Epithelial cell of esophagus (primary cell): ENCODE measurements around the gene NSMF.

ENCODE experiments used
- DNase-seq: peaks from one replicate; pipeline ENCODE4 v3.0.0; 2010; ENCODE audit warnings: low read depth
- H3K4me3 ChIP-seq: 2 replicates; pipeline ENCODE4 v1.5.1; 2011; ENCODE audit warnings: mild to moderate bottlenecking, low read length, control low read depth
- TF ChIP-seq, protein P1 (sequence below): IDR thresholded peaks from 2 replicates; pipeline ENCODE4 v1.5.1; 2011; ENCODE audit warnings: low read depth, mild to moderate bottlenecking, low read length, control low read depth, inconsistent platforms; ENCODE audit not compliant: insufficient read depth; ENCODE audit errors: missing control alignments

Gene NSMF

DNA sequence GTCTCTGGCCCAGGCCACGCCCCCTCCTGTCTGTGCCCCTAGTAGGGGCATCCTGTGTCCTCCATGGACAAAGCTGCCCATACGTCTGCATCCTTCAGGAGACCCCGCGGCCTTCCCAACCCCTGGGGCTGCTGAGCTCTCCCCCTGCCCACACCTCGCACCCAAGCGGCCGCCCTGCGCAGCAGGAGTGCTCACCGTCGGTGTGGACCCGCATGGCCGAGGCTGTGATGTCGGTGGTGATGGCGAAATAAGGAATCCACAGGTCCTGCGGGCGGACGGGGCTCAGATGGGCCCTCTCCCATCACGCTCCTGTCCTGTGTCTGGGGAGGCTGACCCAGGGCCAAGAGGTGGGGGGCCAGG is 4.8 kb upstream of the NSMF start:
- no peak for DNase-seq
- TF ChIP-seq, protein P1, sequence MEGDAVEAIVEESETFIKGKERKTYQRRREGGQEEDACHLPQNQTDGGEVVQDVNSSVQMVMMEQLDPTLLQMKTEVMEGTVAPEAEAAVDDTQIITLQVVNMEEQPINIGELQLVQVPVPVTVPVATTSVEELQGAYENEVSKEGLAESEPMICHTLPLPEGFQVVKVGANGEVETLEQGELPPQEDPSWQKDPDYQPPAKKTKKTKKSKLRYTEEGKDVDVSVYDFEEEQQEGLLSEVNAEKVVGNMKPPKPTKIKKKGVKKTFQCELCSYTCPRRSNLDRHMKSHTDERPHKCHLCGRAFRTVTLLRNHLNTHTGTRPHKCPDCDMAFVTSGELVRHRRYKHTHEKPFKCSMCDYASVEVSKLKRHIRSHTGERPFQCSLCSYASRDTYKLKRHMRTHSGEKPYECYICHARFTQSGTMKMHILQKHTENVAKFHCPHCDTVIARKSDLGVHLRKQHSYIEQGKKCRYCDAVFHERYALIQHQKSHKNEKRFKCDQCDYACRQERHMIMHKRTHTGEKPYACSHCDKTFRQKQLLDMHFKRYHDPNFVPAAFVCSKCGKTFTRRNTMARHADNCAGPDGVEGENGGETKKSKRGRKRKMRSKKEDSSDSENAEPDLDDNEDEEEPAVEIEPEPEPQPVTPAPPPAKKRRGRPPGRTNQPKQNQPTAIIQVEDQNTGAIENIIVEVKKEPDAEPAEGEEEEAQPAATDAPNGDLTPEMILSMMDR, result no peak
- H3K4me3 ChIP-seq, result no peak overlapping the region

DNA sequence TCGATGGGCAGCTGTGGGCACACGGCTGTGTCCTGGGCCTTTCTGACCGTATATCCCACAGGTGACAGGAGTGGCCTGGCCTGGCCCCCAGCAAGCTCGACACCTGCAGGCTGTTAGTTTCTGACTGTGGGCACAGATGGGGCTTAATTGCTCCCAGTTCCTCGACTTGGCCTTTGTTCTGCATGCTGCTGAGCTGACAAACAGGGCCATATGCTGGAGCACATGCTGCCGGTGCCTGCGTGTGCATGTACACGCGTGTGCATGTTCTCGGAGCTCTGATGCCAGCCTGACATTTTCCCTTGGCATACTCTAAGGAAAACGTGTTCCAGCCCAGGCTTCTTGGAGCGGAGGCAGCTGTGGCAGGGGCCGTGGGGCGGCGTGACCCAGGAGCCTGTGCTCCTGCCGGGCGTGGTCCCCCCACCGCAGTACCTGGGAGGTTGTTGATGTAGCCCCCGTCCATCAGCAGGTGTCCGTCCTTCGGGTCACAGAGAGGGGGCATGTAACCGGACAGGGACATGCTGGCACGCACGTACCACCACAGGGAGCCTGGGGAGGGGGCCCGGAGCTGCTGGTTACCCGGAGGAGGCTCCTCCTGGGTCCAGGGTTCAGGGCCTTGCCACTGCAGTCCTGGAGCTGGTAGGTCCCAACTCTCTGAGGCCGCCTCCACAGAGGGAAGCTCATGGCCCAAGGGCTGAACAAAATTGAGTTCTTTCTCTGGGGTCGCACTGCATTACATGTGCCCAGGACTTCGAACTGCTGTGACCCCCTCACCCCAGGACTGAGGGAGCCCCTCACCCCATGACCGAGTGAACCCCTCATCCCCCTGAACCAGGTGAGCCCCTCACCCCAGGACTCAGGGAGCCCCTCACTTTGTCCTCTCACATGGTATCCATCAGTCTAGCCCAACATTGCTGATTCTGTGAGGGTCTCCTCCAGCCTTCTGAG is 4.1 kb upstream of the NSMF start:
- TF ChIP-seq, protein P1, result no peak

DNA sequence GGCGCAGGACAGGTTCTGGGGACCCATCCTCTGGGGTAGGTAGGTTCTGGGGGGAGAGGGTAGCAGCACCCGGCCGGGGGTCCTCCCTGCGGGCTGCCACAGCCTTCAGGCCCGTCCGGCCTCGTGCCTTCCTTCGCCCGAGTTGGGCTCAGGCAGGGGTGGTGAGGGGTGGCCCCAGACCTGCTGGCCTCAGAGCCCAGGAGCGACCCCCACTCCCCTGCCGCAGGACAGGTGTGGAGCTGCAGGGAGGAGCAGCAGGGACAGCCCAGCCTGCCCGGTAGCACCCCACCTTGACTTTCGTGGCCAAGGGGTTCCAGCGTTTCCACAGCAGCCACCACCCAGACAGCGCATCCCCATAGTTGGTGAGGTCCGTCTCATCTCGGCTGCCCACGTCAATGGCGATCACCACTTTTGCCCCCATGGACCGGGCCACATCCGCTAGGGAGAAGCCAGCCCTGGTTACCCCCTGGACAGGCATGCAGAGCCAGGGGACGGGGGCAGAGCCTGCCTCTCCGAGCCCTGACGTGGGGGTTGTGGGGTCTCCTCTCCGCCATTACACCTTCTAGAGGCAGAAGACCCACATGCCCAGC is 3.4 kb upstream of the NSMF start:
- no peak overlapping the region for H3K4me3 ChIP-seq
- no peak for DNase-seq
- TF ChIP-seq, protein P1, result no peak

More for the DNA sequence above, 4.1 kb upstream of the NSMF start:
- no peak overlapping the region for H3K4me3 ChIP-seq
- no peak for DNase-seq

DNA sequence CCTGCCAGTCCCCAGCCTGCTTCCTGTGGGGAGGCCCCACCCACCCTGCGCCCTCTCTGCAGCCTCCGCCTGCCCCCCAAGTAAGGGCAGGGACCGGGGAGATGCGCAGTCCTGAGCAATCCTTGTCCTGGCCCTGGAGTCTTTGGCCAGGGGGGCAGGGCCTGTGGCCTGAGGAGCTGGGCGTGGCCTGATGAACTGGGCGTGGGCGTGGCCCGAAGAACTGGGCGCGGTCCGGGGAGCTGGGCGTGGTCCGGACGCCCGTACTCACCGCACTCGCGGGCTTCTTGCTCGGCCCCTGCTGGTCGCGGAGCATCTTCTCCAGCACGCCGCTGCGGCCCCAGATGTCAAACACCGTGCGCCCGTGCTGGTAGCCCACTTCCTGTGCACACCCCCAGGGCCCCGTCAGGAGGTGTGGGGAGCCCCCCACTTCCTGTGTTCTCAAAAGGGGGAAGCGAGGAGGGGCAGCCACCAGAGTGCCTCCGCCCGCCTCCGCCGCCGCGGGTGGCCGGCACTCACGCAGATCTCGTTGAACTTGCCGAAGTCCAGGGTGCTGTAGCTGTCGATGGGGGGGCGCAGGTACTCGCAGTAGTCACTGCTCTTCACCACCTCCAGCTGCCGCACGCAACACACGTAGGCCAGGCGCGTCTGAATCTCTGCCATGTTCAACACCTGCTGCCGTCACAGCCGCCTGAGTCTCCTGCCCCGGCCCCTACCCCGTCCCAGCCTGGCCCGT is 2.7 kb upstream of the NSMF start:
- no peak overlapping the region for H3K4me3 ChIP-seq
- peak; percentile 36 for DNase-seq

DNA sequence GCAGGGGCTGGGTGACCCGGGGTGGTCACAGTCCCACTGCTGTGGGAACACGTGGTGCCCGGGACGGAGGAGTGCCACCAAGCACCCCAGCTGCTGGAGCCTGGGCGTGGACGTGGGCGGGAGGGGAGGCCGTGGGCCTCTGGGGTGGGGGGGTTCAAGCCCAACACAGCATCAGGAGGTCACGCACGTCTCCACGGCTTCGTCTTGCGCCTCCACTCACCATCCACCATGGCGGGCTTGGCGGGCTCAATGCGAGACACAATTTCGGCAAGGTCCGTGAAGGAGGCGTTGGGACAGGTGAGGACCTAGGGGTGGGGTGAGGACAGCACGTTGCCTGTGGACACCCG is 2.2 kb upstream of the NSMF start:
- no peak overlapping the region for H3K4me3 ChIP-seq
- DNase-seq, result no peak
- TF ChIP-seq, protein P1, result no peak

More for the DNA sequence above, 2.7 kb upstream of the NSMF start:
- TF ChIP-seq, protein P1, result no peak

DNA sequence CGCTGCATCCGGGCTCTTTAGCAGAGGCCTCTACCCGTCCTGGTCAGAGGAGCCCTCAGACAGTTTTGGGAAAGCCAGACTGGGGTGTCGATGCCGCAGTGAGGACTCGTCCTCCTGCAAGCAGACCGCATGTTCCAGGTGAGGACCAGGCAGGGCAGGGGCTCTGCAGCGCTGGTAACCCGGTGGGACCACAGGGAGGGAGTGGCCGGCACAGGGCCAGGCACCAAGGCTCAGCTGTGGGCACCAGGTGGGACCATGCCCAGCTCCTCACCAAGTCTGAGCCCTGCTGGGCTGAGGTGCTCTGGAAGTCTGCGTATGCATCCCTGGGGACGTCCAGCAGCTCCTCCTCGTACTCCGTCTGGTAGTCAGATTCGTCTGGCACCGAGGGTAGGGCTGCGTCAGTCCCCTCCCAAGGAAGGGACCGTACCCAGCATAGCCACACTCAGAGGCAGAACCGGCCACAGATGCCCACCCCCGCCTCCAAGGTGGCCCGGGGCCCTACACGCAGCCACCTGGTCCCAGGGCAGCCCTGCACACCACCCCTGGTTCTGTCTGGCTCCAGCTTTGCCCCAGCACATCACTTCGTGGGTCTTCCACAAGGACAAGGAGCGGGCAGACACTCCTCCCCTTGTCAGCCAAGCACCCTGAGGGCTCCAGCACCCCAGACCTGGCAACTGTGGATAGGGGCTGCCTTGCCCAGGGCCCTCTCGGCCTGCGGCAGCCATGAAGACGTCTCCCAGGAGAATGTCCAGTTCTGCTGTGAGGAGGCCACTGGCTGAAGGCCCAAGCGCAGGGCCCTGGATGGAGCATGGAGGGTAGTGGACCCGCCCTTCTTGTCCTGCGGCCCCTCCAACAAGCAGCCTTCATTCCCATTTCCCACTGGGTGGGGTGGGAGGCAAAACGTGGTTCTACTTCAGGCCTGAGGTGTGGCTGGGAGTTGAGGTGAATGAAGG is 1.5 kb upstream of the NSMF start:
- H3K4me3 ChIP-seq, result no peak overlapping the region
- TF ChIP-seq, protein P1, result no peak
- DNase-seq, result no peak
